NCI-H2029 (cell line): ENCODE results near the gene SETBP1.
A peak's percentile ranks its signal among the peaks of the same experiment; 100 is the strongest.

Experiments used
- DNase-seq: peaks from one replicate; lab custom pipeline; 2025; lab: John Stamatoyannopoulos, UW

Gene SETBP1

DNA sequence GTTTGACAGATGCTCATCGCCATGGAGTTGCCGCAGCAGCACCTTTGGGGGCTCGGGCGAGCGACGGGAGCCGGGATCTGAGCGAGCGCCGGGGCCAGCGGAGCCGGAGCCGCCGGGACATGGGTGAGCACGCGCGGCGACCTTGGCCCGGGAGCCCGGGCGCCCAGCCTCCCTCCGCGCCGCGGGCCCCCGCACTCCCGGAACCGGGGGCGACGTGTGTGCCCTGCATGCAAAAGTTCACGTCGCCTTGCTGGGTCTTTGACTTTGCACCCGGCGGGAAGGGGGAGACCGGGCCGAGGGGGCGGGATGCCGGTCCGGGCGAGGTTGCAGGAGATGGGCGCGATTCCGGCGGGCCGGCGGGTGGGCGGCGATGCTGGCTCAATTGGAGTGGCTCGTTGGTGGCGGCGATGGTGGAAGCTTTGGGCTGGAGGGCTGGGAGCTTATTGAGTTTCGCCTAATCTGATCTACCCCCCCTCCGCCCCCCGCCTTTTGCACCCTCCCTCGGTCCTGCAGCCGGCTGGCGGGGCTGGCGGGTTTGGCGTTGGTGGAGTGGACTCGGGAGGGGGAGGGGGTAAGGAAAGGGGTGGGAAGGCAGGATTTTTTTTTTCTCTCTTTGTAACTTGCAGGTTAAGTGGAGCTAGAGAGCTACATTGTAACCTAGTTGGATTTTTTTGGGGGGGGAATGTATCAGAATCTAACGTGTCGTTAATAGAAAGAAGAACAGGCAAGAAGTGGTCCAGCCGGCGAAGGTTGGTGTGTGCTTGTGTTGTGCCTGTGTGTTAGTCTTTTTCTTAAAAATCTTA is at the start of gene SETBP1:
SETBP1 (plus strand) TSS at position 616 of the 803 bp plus-strand sequence. CDS start 20,459 bp downstream, outside the sequence.
- DNase-seq, result peak; percentile 49

- DNase-seq, result no peak
These were observed 48.1 kb upstream of the SETBP1 start for GRCh38 chr18:44632469-44633145.

GRCh38 chr18:44635546-44635945 is 45.1 kb upstream of the SETBP1 start:
- no peak for DNase-seq

GRCh38 chr18:44636241-44636640 is 44.4 kb upstream of the SETBP1 start:
- no peak for DNase-seq

- DNase-seq, result no peak
These were observed 43.3 kb upstream of the SETBP1 start for GRCh38 chr18:44637210-44638033.

DNA sequence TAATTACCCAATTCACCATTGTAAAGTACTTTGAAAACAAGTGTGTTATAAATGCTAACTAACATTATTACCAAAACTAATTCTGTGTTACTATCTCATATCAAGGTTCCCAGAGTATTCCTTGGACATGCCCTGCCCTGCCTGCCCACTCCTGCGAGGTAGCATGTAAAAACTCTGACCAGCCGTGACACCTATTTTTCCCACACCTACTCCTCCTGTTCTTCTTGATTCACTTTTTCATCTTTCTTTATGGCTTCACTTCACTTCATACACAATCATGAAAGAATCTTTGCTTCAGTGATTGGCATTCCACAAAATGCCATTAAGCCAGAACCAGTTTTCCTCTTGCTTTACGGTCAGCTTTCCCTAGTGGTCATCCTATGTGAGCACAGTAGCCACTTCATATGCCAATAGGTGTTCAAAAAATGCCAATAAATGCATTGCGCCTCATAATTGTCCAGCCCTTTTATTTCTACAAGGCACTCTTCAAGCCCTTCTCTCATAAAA is 42.6 kb upstream of the SETBP1 start:
- DNase-seq, result no peak

DNA sequence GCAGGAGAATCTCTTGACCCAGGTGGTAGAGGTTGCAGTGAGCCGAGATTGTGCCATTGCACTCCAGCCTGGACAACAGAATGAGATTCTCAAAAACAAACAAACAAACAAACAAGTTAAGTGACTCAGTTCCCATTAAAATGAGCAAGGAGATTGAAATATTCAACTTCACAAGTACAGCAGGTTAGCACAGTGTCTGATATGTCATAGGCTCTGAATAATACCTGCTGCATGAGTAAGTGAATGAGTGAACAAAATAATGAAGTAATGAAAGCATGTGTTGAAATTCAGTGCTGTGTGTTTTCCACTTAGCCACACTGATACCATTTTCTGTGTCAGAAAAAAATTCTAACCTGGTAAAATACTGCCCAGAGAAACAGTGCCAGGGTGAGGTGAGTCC is 41.9 kb upstream of the SETBP1 start:
- no peak for DNase-seq

GRCh38 chr18:44643004-44643403 is 37.7 kb upstream of the SETBP1 start:
- DNase-seq, result no peak

- no peak for DNase-seq
These were observed 29.2 kb upstream of the SETBP1 start for GRCh38 chr18:44651478-44651877.

GRCh38 chr18:44651918-44652572 is 28.6 kb upstream of the SETBP1 start:
- no peak for DNase-seq

DNA sequence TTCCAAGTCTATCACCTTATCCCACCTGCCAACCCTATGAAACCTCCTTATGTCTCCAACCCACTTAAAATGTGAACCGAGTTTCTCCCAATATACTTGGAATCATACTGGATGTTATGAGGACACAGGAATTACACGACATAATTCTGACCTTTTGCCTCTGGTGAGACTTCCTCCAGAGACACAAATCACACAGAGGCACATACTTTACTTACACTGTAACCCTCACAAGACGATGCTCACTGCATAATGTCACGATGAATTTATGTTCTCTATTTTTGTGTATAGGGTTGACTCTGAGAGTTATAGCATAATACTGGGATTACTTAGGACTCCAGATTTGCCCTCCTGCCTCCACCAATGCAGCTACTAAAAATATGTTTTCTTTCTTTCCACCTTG is 28.0 kb upstream of the SETBP1 start:
- no peak for DNase-seq

DNA sequence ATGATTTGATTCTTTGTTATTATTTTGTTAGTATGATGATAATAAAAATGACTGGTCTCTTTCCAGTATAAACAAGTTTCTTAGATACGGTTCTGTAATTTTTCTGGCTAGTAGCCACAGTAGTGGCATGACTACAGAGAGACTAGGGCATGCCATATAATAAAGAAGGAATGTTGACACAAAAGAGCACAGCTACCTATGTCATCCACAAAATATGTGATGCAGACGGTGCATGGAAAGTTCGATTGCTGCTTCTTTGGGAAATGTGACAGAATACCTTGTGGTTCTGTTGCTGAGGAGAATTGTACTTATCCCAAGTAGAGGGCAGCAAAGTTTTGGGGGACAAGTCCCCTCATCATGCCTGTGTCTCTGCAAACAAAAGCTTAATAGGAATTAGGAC is 26.1 kb upstream of the SETBP1 start:
- no peak for DNase-seq

- no peak for DNase-seq
These were observed 25.3 kb upstream of the SETBP1 start for GRCh38 chr18:44655435-44655834.

DNA sequence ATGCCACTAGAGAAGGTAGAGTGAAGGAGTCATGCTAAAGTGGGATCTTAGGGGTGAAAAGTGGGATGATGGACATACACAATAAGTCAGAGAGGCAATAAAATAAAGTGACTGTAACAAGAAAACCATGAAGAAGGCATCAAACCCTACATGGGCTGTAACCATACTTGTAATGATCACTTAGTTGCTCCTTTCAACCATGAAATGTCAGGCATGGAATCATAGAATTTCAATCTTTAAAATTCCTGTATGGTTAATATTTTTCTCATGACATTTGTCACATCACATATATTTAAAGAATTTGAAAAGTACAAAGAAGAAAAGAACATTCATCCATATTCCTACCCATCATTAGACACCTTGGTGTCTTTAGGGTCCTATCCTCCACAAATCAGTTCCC is 20.9 kb upstream of the SETBP1 start:
- DNase-seq, result no peak

GRCh38 chr18:44668270-44668975 is 12.3 kb upstream of the SETBP1 start:
- DNase-seq, result no peak

DNA sequence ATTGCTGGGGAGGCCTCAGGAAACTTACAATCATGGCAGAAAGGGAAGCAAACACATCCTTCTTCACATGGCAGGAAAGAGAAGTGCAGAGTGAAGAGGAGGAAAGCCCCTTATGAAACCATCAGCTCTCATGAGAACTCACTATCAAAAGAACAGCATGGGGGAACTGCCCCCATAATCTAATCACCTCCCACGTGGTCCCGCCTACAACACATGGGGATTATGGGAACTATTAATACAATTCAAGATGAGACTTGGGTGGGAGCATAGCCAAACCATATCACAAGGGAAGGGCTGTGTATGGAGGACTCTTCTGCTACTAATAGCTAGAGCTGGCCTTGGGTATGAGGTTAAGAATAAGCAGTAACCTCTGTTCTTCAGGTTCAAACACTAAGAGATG is 8.8 kb upstream of the SETBP1 start:
- DNase-seq, result no peak

GRCh38 chr18:44672506-44672905 is 8.2 kb upstream of the SETBP1 start:
- no peak for DNase-seq

GRCh38 chr18:44673256-44673880 is 7.3 kb upstream of the SETBP1 start:
- DNase-seq, result no peak

DNA sequence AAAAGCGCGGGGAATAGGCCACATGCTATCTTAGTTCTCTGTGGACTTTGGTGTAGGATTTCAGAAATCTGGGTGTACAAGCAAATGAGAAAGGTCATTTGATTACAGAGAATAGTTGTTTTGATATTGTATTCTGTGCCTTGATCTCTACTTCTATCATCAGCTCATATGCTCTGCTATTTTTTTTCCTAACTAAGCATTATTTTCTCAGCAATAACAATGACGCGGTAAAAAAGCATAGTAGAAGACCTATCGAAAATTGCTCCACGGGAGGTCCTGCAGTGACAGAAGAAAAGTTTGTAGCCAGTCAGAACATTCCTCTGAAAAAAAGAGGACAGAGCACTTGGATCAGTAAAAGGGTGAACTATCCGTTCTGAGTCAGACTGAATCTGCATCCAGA is 2.8 kb upstream of the SETBP1 start:
- no peak for DNase-seq

GRCh38 chr18:44678725-44679055 is 2.0 kb upstream of the SETBP1 start:
- no peak for DNase-seq
